Caco-2 (cell line): ENCODE results near the gene PIP4P1. TPM values are rescaled to one million over a fixed set of nuclear protein-coding genes. Genes with fewer than 3 reads are reported as not detected.

Experiments used
- BruUV-seq: library from RNA; stranded (reverse); fragments of 400-500 nt; replicated peaks from 2 replicates; lab custom pipeline; 2021; lab: Mats Ljungman, UMichigan
- CTCF ChIA-PET: fragments of 300-600 bp; sonication (Branson Sonifier 250); formaldehyde crosslinking; loops from one replicate; lab custom pipeline; 2022; ENCODE audit warnings: antibody characterized with exemption; lab: Charles Lee
- POLR2A ChIA-PET: fragments of 300-600 bp; sonication (Branson Sonifier 250); formaldehyde crosslinking; loops from one replicate; lab custom pipeline; 2022; ENCODE audit warnings: antibody characterized with exemption; lab: Charles Lee
- DNase-seq, 2 experiments: peaks; one replicate each; pipeline versions ENCODE4 v3.0.0 to v3.0.0-alpha.2; 2020 to 2022
- H3K27me3 ChIP-seq: replicated peaks from 2 replicates; pipeline ENCODE4 v1.6.0; 2011; ENCODE audit warnings: low read length; ENCODE audit not compliant: control insufficient read depth, insufficient read depth
- H3K36me3 ChIP-seq: 2 replicates; pipeline ENCODE4 v1.5.1; 2011; ENCODE audit warnings: low read length; ENCODE audit not compliant: control insufficient read depth, insufficient read depth
- H3K4me1 ChIP-seq: fragments of 250-450 bp; sonication (Bioruptor Pico); 2 replicates; pipeline ENCODE4 v1.5.1; 2020; ENCODE audit warnings: mild to moderate bottlenecking
- H3K4me3 ChIP-seq: 2 replicates; pipeline ENCODE4 v1.5.1; 2011; ENCODE audit warnings: low read depth, mild to moderate bottlenecking, control low read depth, low read length
- H3K9me3 ChIP-seq: fragments of 250-450 bp; sonication (Bioruptor Pico); 2 replicates; pipeline ENCODE4 v1.5.1; 2020; ENCODE audit warnings: mild to moderate bottlenecking, moderate library complexity
- H3K27ac Mint-ChIP-seq: one replicate; pipeline ENCODE4 v1.8.0; 2022; ENCODE audit warnings: mixed read lengths; ENCODE audit not compliant: unreplicated experiment
- H3K27me3 Mint-ChIP-seq: one replicate; pipeline ENCODE4 v1.8.0; 2022; ENCODE audit warnings: mixed read lengths; ENCODE audit not compliant: insufficient read depth, unreplicated experiment
- H3K36me3 Mint-ChIP-seq: one replicate; pipeline ENCODE4 v1.8.0; 2022; ENCODE audit warnings: mild to moderate bottlenecking, mixed read lengths; ENCODE audit not compliant: insufficient read depth, unreplicated experiment
- H3K4me1 Mint-ChIP-seq: one replicate; pipeline ENCODE4 v1.8.0; 2022; ENCODE audit warnings: low read depth, mixed read lengths; ENCODE audit not compliant: unreplicated experiment
- H3K4me3 Mint-ChIP-seq: one replicate; pipeline ENCODE4 v1.8.0; 2022; ENCODE audit warnings: mild to moderate bottlenecking, moderate library complexity, mixed read lengths; ENCODE audit not compliant: unreplicated experiment
- H3K9me3 Mint-ChIP-seq: one replicate; pipeline ENCODE4 v1.8.0; 2022; ENCODE audit warnings: mixed read lengths; ENCODE audit not compliant: unreplicated experiment
- intact Hi-C: fragments of 100-400 bp; cut with micrococcal nuclease; formaldehyde crosslinking; loops from one replicate; pipeline ENCODE4 v1.10.0; 2022; ENCODE audit not compliant: unreplicated experiment
- total RNA-seq: library from RNA; stranded (reverse); gene quantifications from 2 replicates; pipeline ENCODE4 v1.2.3, GENCODE V29; 2022
- TF ChIP-seq, protein P1 (sequence below), 2 experiments: fragments of 200-600 bp in 1 of 2; IDR thresholded peaks; 1 replicate in 1 of 2; 2 replicates in 1 of 2; pipeline versions ENCODE4 v1.5.1 to v1.8.0; 2011 to 2022; ENCODE audit warnings: antibody characterized with exemption in 1 of 2, control low read depth in 1 of 2, inconsistent platforms in 1 of 2, low read depth in 1 of 2, low read length in 1 of 2, mild to moderate bottlenecking in 1 of 2, moderate library complexity in 1 of 2; ENCODE audit not compliant: insufficient read depth in 1 of 2, severe bottlenecking in 1 of 2, unreplicated experiment in 1 of 2

PIP4P1 gene
- total RNA-seq, 1 experiment from 2014 or later: 46.2 TPM

DNA sequence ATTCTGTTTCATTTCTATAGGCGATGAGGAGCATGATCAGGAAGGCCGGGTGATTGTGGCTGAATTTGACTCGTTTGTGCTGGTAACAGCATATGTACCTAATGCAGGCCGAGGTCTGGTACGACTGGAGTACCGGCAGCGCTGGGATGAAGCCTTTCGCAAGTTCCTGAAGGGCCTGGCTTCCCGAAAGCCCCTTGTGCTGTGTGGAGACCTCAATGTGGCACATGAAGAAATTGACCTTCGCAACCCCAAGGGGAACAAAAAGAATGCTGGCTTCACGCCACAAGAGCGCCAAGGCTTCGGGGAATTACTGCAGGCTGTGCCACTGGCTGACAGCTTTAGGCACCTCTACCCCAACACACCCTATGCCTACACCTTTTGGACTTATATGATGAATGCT lies 4.3 kb downstream of the PIP4P1 start:
- no peaks in the 10 kb centered on the region for H3K27me3 ChIP-seq
- CTCF ChIA-PET: no interaction called here
- H3K36me3 ChIP-seq: peaks cover 6% of the 10 kb centered on the region; the same call in 1 of the 2 replicates
- peaks cover 12% of the 10 kb centered on the region for H3K4me1 Mint-ChIP-seq
- BruUV-seq: no TSS peak
- POLR2A ChIA-PET: no interaction called here
- TF ChIP-seq, protein P1, sequence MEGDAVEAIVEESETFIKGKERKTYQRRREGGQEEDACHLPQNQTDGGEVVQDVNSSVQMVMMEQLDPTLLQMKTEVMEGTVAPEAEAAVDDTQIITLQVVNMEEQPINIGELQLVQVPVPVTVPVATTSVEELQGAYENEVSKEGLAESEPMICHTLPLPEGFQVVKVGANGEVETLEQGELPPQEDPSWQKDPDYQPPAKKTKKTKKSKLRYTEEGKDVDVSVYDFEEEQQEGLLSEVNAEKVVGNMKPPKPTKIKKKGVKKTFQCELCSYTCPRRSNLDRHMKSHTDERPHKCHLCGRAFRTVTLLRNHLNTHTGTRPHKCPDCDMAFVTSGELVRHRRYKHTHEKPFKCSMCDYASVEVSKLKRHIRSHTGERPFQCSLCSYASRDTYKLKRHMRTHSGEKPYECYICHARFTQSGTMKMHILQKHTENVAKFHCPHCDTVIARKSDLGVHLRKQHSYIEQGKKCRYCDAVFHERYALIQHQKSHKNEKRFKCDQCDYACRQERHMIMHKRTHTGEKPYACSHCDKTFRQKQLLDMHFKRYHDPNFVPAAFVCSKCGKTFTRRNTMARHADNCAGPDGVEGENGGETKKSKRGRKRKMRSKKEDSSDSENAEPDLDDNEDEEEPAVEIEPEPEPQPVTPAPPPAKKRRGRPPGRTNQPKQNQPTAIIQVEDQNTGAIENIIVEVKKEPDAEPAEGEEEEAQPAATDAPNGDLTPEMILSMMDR (IDR thresholded peaks at IDR 0.05; ENCODE audit: insufficient read depth in 1 of 2, low read depth in 1 of 2, low read length in 1 of 2, severe bottlenecking in 1 of 2, unreplicated experiment in 1 of 2): no peak
- no peaks in the 10 kb centered on the region for H3K9me3 Mint-ChIP-seq
- peaks cover 7% of the 10 kb centered on the region; the same call in 1 of the 2 replicates for H3K4me1 ChIP-seq
- DNase-seq: no peak
- peak overlapping the region; percentile 34 for H3K27ac Mint-ChIP-seq
- H3K27me3 Mint-ChIP-seq: no peaks in the 10 kb centered on the region
- no peak overlapping the region for H3K4me3 ChIP-seq
- H3K4me3 Mint-ChIP-seq: peak overlapping the region; percentile 27
- H3K9me3 ChIP-seq: no peaks in the 10 kb centered on the region
- peaks cover 37% of the 10 kb centered on the region for H3K36me3 Mint-ChIP-seq
- intact Hi-C loops: loop anchor here (5.0 kb wide), 1 partner anchor 1055 kb away; the partner anchor contains the start of gene METTL3

DNA sequence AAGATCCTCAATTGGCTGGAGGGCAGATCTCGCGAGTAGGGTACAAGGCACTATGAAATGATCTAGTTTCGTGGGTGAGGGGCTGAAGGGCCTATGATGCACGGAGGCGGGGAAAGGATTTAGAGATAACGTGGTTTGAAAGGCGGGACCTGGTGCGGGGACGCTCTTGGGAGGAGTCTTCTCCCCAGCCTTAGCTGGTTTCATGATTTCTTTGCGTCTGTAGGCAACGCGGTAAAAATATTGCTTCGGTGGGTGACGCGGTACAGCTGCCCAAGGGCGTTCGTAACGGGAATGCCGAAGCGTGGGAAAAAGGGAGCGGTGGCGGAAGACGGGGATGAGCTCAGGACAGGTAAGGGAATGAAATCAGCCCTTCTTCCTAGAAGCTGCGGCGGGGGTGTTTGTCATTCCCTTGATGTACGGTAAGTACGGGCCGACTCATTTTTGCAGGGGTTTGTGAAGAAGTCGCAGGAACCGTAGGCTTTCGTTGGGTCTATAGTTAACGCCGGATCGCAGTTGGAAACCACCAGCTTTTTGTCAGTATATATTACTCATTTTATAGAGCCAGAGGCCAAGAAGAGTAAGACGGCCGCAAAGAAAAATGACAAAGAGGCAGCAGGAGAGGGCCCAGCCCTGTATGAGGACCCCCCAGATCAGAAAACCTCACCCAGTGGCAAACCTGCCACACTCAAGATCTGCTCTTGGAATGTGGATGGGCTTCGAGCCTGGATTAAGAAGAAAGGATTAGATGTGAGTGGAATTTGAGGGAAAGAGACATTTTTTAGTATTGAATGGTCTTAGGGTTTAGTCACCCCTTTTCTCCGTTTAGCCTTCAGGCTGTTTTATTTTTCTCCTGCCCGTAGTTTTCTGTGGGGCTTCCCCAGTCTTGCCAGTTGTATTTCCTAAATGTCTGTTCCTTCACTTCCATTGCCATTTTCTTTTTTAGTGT lies 5.6 kb downstream of the PIP4P1 start:
- BruUV-seq: TSS peak; percentile 85
- CTCF ChIA-PET: interaction anchor here (0.6 to 1.0 kb wide), 4 partner anchors 38 to 226 kb away, joined by 3 to 9 read pairs (median 4); no protein-coding TSS in a partner anchor
- DNase-seq: peak in 1 of 2 experiments; percentile 83
- H3K9me3 Mint-ChIP-seq: no peaks in the 10 kb centered on the region
- POLR2A ChIA-PET: interaction anchor here (0.6 to 2.2 kb wide), 14 partner anchors 11 to 1000 kb away, joined by 3 to 26 read pairs (median 5); partner anchors contain the start of genes CHD8, PARP2, PNP and TEP1
- Histone ChIP-seq H3K4me3 (peak overlapping the region; percentile 37), H3K27me3 (no peaks in the 10 kb centered on the region), H3K4me1 (peaks cover 7% of the 10 kb centered on the region; the same call in 1 of the 2 replicates), H3K9me3 (no peaks in the 10 kb centered on the region), H3K36me3 (peaks cover 7% of the 10 kb centered on the region; the same call in 1 of the 2 replicates)
- intact Hi-C loops: loop anchor here (1.0 to 5.0 kb wide), 5 partner anchors 37 to 1057 kb away; partner anchors contain the start of genes CCNB1IP1, METTL3 and PARP2
- no peak overlapping the region for H3K27ac Mint-ChIP-seq
- peaks cover 7% of the 10 kb centered on the region for H3K4me1 Mint-ChIP-seq
- peaks cover 37% of the 10 kb centered on the region for H3K36me3 Mint-ChIP-seq
- H3K4me3 Mint-ChIP-seq: no peak overlapping the region
- TF ChIP-seq, protein P1 (IDR thresholded peaks at IDR 0.05; ENCODE audit: insufficient read depth in 1 of 2, low read depth in 1 of 2, low read length in 1 of 2, severe bottlenecking in 1 of 2, unreplicated experiment in 1 of 2): no peak
- H3K27me3 Mint-ChIP-seq: no peaks in the 10 kb centered on the region
